ENCODE data around the gene ISCU.

DNA sequence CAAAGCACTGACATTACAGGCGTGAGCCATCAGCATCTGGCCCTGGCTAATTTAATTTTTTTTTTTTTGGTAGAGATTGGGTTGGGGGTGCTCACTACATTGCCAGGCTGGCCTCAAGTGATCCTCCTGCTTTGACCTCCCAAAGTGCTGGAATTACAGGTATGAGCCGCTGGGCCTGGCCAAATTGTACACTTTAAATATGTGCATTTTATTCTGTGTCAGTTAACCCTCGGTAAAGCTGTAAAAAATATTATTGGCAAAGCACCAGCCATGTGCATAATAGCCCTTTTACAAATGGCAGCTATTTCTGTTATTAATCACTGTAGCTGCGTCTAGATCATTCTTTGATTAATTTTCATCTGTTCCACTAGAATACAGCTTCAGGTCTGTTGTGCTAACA is 23.5 kb downstream of the ISCU start:
- TF ChIP-seq CTCF (IDR thresholded peaks at IDR 0.05; ENCODE audit: low read depth, low read length, poor library complexity, severe bottlenecking): no peak
- TF ChIP-seq EZH2phosphoT487 (IDR thresholded peaks at IDR 0.05; ENCODE audit: borderline replicate concordance, low read length): no peak
